ENCODE results near the gene KDM8.

GRCh38 chr16:27214084-27214961, 11.0 kb downstream of the KDM8 start:
- TF ChIP-seq CTCF (conservative IDR thresholded peaks at IDR 0.05) = no peak
- TF ChIP-seq EZH2 (IDR thresholded peaks at IDR 0.05; ENCODE audit: low read depth) = no peak

Data from PC-9 (cell line).